Vagina (tissue), 2 donors: ENCODE data around the gene SHC3. TPM values are rescaled to one million over a fixed set of nuclear protein-coding genes. Genes with fewer than 3 reads are reported as not detected.

Source experiments
- DNase-seq, 2 donors: peaks; one replicate each; pipeline ENCODE4 v3.0.0-alpha.2; 2017; ENCODE audit errors: extremely low spot score in 2 of 2
- H3K27ac ChIP-seq: fragments of 200-600 bp; sonication (generic); one replicate; pipeline ENCODE4 v1.5.1; 2019
- H3K27me3 ChIP-seq: fragments of 200-600 bp; sonication (generic); one replicate; pipeline ENCODE4 v1.5.1; 2019
- H3K36me3 ChIP-seq, 2 donors: fragments of 200-600 bp; sonication (generic); one replicate each; pipeline ENCODE4 v1.5.1; 2017 to 2019
- H3K4me1 ChIP-seq: fragments of 200-600 bp; sonication (generic); one replicate; pipeline ENCODE4 v1.5.1; 2019
- H3K4me3 ChIP-seq, 2 donors: fragments of 200-600 bp; sonication (generic); 1 replicate in 1 of 2; 2 replicates in 1 of 2; pipeline ENCODE4 v1.5.1; 2016 to 2019
- H3K9me3 ChIP-seq: fragments of 200-600 bp; sonication (generic); one replicate; pipeline ENCODE4 v1.5.1; 2019
- CTCF ChIP-seq, 3 experiments: fragments of 450-650 bp in 2 of 3; fragments of 200-600 bp in 1 of 3; sonication (generic) in 1 of 3; IDR thresholded peaks; one replicate each; pipeline ENCODE4 v1.5.1; 2017 to 2019; ENCODE audit warnings: antibody characterized with exemption in 3 of 3, mild to moderate bottlenecking in 2 of 3, moderate library complexity in 2 of 3
- POLR2A ChIP-seq, 2 donors: fragments of 450-650 bp; IDR thresholded peaks; one replicate each; pipeline ENCODE4 v1.6.1; 2017; ENCODE audit warnings: antibody characterized with exemption in 2 of 2, mild to moderate bottlenecking in 2 of 2, moderate library complexity in 2 of 2
- POLR2AphosphoS5 ChIP-seq, 2 donors: sonication (generic); formaldehyde crosslinking; IDR thresholded peaks; one replicate each; pipeline ENCODE4 v1.9.0; 2017; ENCODE audit warnings: antibody characterized with exemption in 2 of 2, mild to moderate bottlenecking in 2 of 2, low read depth in 1 of 2; ENCODE audit not compliant: insufficient read depth in 1 of 2
- intact Hi-C: fragments of 100-400 bp; cut with DNase I; formaldehyde crosslinking; loops from one replicate; pipeline ENCODE4 v1.15.1; 2023
- total RNA-seq: library from RNA; depleted of rRNA; stranded (reverse); fragments of >200 nt; gene quantifications from one replicate; pipeline ENCODE4 v1.2.3, GENCODE V29; 2016

SHC3 gene
- total RNA-seq, 1 donor from 2014 or later: 6.1 TPM

GRCh38 chr9:89071591-89071990 lies 107.0 kb downstream of the SHC3 start:
- Histone ChIP-seq H3K9me3 (no peaks in the 10 kb centered on the region), H3K27me3 (no peaks in the 10 kb centered on the region), H3K4me3 (no peak overlapping the region), H3K36me3 (peaks cover 0 to 1% of the 10 kb centered on the region in 2 donors), H3K27ac (no peak overlapping the region), H3K4me1 (no peaks in the 10 kb centered on the region)
- intact Hi-C loops: loop anchor here (10.0 kb wide), 1 partner anchor 103 kb away; the partner anchor contains the start of gene SHC3
- DNase-seq: no peak
- no peak for TF ChIP-seq POLR2AphosphoS5 (IDR thresholded peaks at IDR 0.05; ENCODE audit: insufficient read depth in 1 of 2, low read depth in 1 of 2)
- no peak for TF ChIP-seq POLR2A (IDR thresholded peaks at IDR 0.05)
- no peak for TF ChIP-seq CTCF (IDR thresholded peaks at IDR 0.05)

DNA sequence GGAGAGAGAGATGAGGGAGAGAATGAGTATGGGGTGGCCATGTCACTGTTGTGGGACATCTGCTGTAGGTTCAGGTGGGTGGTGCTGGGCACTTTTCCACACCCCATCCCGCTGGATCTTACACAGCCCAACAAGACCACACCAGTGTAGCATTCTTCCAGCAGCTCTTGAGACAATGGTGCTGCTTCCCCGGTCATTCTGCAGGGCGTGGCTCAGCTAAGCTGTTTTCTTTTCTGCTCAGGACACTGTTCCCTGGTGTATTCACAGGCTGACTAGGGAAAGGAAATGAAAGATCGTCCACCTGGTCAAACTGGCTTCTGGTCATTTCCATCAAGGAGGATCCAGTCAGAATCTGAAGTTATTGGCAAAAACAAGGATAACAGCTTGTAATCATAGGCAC lies 111.8 kb downstream of the SHC3 start:
- Histone ChIP-seq H3K4me3 (no peak overlapping the region), H3K9me3 (no peaks in the 10 kb centered on the region), H3K36me3 (peaks cover 0 to 3% of the 10 kb centered on the region in 2 donors), H3K4me1 (no peaks in the 10 kb centered on the region), H3K27me3 (no peaks in the 10 kb centered on the region), H3K27ac (no peak overlapping the region)
- no peak for TF ChIP-seq POLR2A (IDR thresholded peaks at IDR 0.05)
- no peak for TF ChIP-seq POLR2AphosphoS5 (IDR thresholded peaks at IDR 0.05; ENCODE audit: insufficient read depth in 1 of 2, low read depth in 1 of 2)
- no peak for TF ChIP-seq CTCF (IDR thresholded peaks at IDR 0.05)
- DNase-seq: no peak
- intact Hi-C loops: no loop called here

GRCh38 chr9:89065921-89066320 lies 112.7 kb downstream of the SHC3 start:
- no peaks in the 10 kb centered on the region for H3K27me3 ChIP-seq
- no peaks in the 10 kb centered on the region for H3K4me1 ChIP-seq
- intact Hi-C loops: no loop called here
- H3K27ac ChIP-seq: no peak overlapping the region
- H3K4me3 ChIP-seq: no peak overlapping the region
- H3K9me3 ChIP-seq: no peaks in the 10 kb centered on the region
- TF ChIP-seq POLR2A (IDR thresholded peaks at IDR 0.05) (no peak), POLR2AphosphoS5 (IDR thresholded peaks at IDR 0.05; ENCODE audit: insufficient read depth in 1 of 2, low read depth in 1 of 2) (no peak), CTCF (IDR thresholded peaks at IDR 0.05) (no peak)
- no peak for DNase-seq
- peaks cover 0 to 3% of the 10 kb centered on the region in 2 donors for H3K36me3 ChIP-seq

GRCh38 chr9:89060790-89061189 lies 117.8 kb downstream of the SHC3 start:
- DNase-seq: peak in 1 of 2 donors; percentile 94
- Histone ChIP-seq H3K36me3 (no peaks in the 10 kb centered on the region), H3K4me3 (no peak overlapping the region), H3K27ac (no peak overlapping the region), H3K9me3 (no peaks in the 10 kb centered on the region), H3K27me3 (no peaks in the 10 kb centered on the region), H3K4me1 (no peaks in the 10 kb centered on the region)
- TF ChIP-seq POLR2AphosphoS5 (IDR thresholded peaks at IDR 0.05; ENCODE audit: insufficient read depth in 1 of 2, low read depth in 1 of 2): no peak
- no peak for TF ChIP-seq POLR2A (IDR thresholded peaks at IDR 0.05)
- TF ChIP-seq CTCF (IDR thresholded peaks at IDR 0.05): no peak
- intact Hi-C loops: no loop called here

DNA sequence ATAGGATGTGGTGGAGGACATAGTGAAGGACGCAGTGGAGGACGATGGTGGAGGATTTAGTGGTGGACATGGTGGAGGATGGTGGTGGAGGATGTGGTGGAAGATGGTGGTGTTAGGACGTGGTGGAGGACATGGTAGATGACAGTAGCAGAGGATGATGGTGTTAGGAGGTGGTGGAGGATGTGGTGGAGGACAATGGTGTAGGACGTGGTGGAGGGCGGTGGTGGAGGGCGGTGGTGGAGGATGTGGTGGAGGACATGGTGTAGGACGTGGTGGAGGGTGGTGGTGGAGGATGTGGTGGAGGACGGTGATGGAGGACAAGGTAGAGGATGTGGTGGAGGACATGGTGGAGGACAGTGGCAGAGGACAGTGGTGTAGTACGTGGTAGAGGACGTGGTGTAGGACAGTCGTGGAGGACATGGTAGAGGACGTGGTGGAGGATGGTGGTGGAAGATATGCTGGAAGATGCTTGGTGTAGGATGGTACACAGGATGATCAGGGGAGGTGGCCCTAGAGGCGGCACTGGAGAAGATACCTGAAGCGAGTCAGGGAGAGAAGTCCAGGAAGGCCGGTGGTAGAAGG lies 118.6 kb downstream of the SHC3 start:
- H3K4me1 ChIP-seq: no peaks in the 10 kb centered on the region
- no peaks in the 10 kb centered on the region for H3K36me3 ChIP-seq
- intact Hi-C loops: no loop called here
- TF ChIP-seq CTCF (IDR thresholded peaks at IDR 0.05) (no peak), POLR2A (IDR thresholded peaks at IDR 0.05) (no peak), POLR2AphosphoS5 (IDR thresholded peaks at IDR 0.05; ENCODE audit: insufficient read depth in 1 of 2, low read depth in 1 of 2) (no peak)
- no peaks in the 10 kb centered on the region for H3K27me3 ChIP-seq
- no peak overlapping the region for H3K27ac ChIP-seq
- no peak for DNase-seq
- H3K4me3 ChIP-seq: no peak overlapping the region
- H3K9me3 ChIP-seq: no peaks in the 10 kb centered on the region
